ENCODE results near the gene U2AF2.
A peak's percentile ranks its signal among the peaks of the same experiment; 100 is the strongest.
"Not testable (repeated sequence)": the region's sequence is repeated elsewhere in the genome, so short reads cannot be mapped to it uniquely, and the experiment has no call there.

U2AF2 gene

GRCh38 chr19:55692681-55693081 lies 37.8 kb downstream of the U2AF2 start:
- no peak for DNase-seq

- DNase-seq: no peak
Measured at GRCh38 chr19:55693336-55693974, 38.6 kb downstream of the U2AF2 start.

GRCh38 chr19:55694241-55694655 lies 39.4 kb downstream of the U2AF2 start:
- DNase-seq: no peak

- DNase-seq: no peak
Measured at GRCh38 chr19:55694656-55695491, 40.0 kb downstream of the U2AF2 start.

- DNase-seq: no peak
Measured at GRCh38 chr19:55695511-55696290, 40.9 kb downstream of the U2AF2 start.

- DNase-seq: no peak
Measured at GRCh38 chr19:55696301-55697068, 41.6 kb downstream of the U2AF2 start.

GRCh38 chr19:55697069-55697440 lies 42.2 kb downstream of the U2AF2 start:
- no peak for DNase-seq

GRCh38 chr19:55697698-55698097 lies 42.9 kb downstream of the U2AF2 start:
- no peak for DNase-seq

GRCh38 chr19:55698256-55698655 lies 43.4 kb downstream of the U2AF2 start:
- no peak for DNase-seq

GRCh38 chr19:55699221-55699620 lies 44.4 kb downstream of the U2AF2 start:
- DNase-seq: no peak

GRCh38 chr19:55700813-55701212 lies 46.0 kb downstream of the U2AF2 start:
- DNase-seq: no peak

GRCh38 chr19:55702131-55702627 lies 47.3 kb downstream of the U2AF2 start:
- no peak for DNase-seq

GRCh38 chr19:55703790-55704215 lies 49.0 kb downstream of the U2AF2 start:
- peak; percentile 10 for DNase-seq

- no peak for DNase-seq
Measured at GRCh38 chr19:55704494-55705245, 49.8 kb downstream of the U2AF2 start.

GRCh38 chr19:55705972-55706371 lies 51.1 kb downstream of the U2AF2 start:
- no peak for DNase-seq

GRCh38 chr19:55711719-55712118 lies 56.9 kb downstream of the U2AF2 start:
- DNase-seq: no peak

GRCh38 chr19:55712804-55713631 lies 58.2 kb downstream of the U2AF2 start:
- DNase-seq: no peak

- DNase-seq: no peak
Measured at GRCh38 chr19:55716531-55716930, 61.7 kb downstream of the U2AF2 start.

GRCh38 chr19:55717251-55717650 lies 62.4 kb downstream of the U2AF2 start:
- no peak for DNase-seq

GRCh38 chr19:55717879-55718711 lies 63.3 kb downstream of the U2AF2 start:
- DNase-seq: not testable (repeated sequence)
